OCI-LY7 (cell line): ENCODE results near the gene INTS11.

Experiments used
- CTCF ChIP-seq: fragments of 200-600 bp; sonication (generic); conservative IDR thresholded peaks from 2 replicates; pipeline ENCODE4 v1.5.1; 2014; ENCODE audit warnings: mild to moderate bottlenecking, antibody characterized with exemption, low read length, moderate library complexity, mixed read lengths
- EZH2phosphoT487 ChIP-seq: fragments of 200-600 bp; sonication (generic); IDR thresholded peaks from 2 replicates; pipeline ENCODE4 v1.6.1; 2018; ENCODE audit warnings: low read depth, borderline replicate concordance, mild to moderate bottlenecking, mixed run types, antibody characterized with exemption, low read length, moderate library complexity, mixed read lengths

GRCh38 chr1:1308756-1309250 is 15.7 kb downstream of the INTS11 start:
- TF ChIP-seq CTCF: no peak
- TF ChIP-seq EZH2phosphoT487: no peak
